Sigmoid colon (tissue), 7 donors: ENCODE measurements around the gene SMC1B. TPM values are rescaled to one million over a fixed set of nuclear protein-coding genes. Genes with fewer than 3 reads are reported as not detected.

ENCODE experiments used
- DNase-seq: peaks from one replicate; pipeline ENCODE4 v3.0.0-alpha.2; 2019
- H3K27ac ChIP-seq, 4 donors: fragments of 200-600 bp; sonication (generic); one replicate each; pipeline ENCODE4 v1.5.1; 2016 to 2019; ENCODE audit warnings: mild to moderate bottlenecking in 1 of 4
- H3K27me3 ChIP-seq, 3 donors: fragments of 200-600 bp; sonication (generic); one replicate each; pipeline ENCODE4 v1.5.1; 2019; ENCODE audit warnings: mild to moderate bottlenecking in 1 of 3
- H3K36me3 ChIP-seq, 4 donors: fragments of 200-600 bp; sonication (generic); one replicate each; pipeline ENCODE4 v1.5.1; 2016 to 2019
- H3K4me1 ChIP-seq, 4 donors: fragments of 200-600 bp; sonication (generic); one replicate each; pipeline ENCODE4 v1.5.1; 2017 to 2019
- H3K4me3 ChIP-seq, 4 donors: fragments of 200-600 bp; sonication (generic); one replicate each; pipeline ENCODE4 v1.5.1; 2017 to 2019; ENCODE audit warnings: mild to moderate bottlenecking in 2 of 4, moderate library complexity in 1 of 4
- H3K9me3 ChIP-seq, 4 donors: fragments of 200-600 bp in 3 of 4; sonication (generic) in 3 of 4; one replicate each; pipeline versions ENCODE4 v1.5.1 to v1.6.1; 2013 to 2019
- EP300 ChIP-seq, 4 donors: sonication (generic); formaldehyde crosslinking; IDR thresholded peaks; one replicate each; pipeline ENCODE4 v1.6.1; 2017; ENCODE audit warnings: antibody characterized with exemption in 4 of 4
- POLR2A ChIP-seq, 2 donors: fragments of 450-650 bp; IDR thresholded peaks; one replicate each; pipeline ENCODE4 v1.6.1; 2016; ENCODE audit warnings: antibody characterized with exemption in 2 of 2, mild to moderate bottlenecking in 2 of 2, moderate library complexity in 2 of 2
- POLR2AphosphoS5 ChIP-seq, 4 donors: sonication (generic); formaldehyde crosslinking; IDR thresholded peaks; one replicate each; pipeline ENCODE4 v1.6.1; 2017; ENCODE audit warnings: antibody characterized with exemption in 4 of 4
- WGBS, 2 donors: extraction: QIAGEN DNeasy Blood & Tissue Kit; methylation state at CpG; one replicate each; pipeline ENCODE4 v1.1.7; 2013; 5-methylcytosine and 5-hydroxymethylcytosine counted together
- intact Hi-C: fragments of 100-400 bp; cut with DNase I; formaldehyde crosslinking; loops from one replicate; pipeline ENCODE4 v1.15.1; 2023
- polyA plus RNA-seq, 3 donors: library from polyadenylated mRNA; stranded (reverse); fragments of 200-250 nt; gene quantifications; one replicate each; pipeline ENCODE4 v1.2.3, GENCODE V29; 2013
- total RNA-seq, 4 donors: library from RNA; depleted of rRNA; stranded (reverse); fragments of >200 nt; gene quantifications; one replicate each; pipeline ENCODE4 v1.1.0, GENCODE V29; 2016
- TF ChIP-seq, protein P1 (sequence below), 4 experiments: fragments of 450-650 bp in 3 of 4; fragments of 200-600 bp in 1 of 4; IDR thresholded peaks; one replicate each; pipeline ENCODE4 v1.5.1; 2016 to 2019; ENCODE audit warnings: antibody characterized with exemption in 4 of 4, mild to moderate bottlenecking in 3 of 4, moderate library complexity in 2 of 4
- donor health status: healthy with polysubstance abuse.
- donor health status: Bipolar disorder and iron deficiency.
- donor health status: healthy.

The SMC1B gene
- total and polyA plus RNA-seq, 7 donors: 0.07 TPM; not detected in 6

DNA sequence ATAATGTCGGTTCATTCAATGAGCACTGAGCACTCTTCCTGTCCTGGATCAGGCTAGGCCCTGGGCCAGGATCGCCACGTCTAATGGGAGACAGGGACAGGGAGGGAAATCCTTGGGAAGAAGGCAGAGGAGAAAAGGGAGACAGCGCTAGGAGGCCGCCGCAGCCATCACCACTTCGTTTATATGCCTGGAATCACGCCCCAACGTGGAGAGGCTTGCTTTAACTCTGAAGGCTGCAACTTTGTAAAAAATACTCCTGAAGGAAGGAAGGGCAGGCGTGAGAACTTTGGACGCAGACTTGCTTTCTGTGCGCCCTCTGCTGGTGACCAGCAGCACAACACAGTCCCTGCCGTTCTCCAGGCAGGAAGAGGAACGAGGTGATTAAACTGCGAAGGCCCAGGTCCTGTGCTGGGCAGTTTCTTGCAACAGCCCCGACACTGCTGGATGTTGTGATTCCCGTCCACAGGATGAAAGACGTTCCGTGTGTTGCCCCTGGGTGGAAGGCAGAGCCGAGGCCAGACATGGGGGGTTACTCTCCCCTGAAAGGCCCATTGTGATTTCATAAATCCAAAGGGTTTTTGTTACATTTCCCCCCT is 22.2 kb upstream of the SMC1B start:
- Histone ChIP-seq H3K27ac (peak overlapping the region; percentile 62 to 76 (median 66)), H3K36me3 (no peaks in the 10 kb centered on the region), H3K4me1 (peaks cover 0 to 7% (median 5%) of the 10 kb centered on the region in 4 donors), H3K9me3 (no peaks in the 10 kb centered on the region), H3K4me3 (peak overlapping the region in 1 of 4 donors; percentile 22), H3K27me3 (no peaks in the 10 kb centered on the region)
- DNase-seq: peak; percentile 95
- TF ChIP-seq EP300 (IDR thresholded peaks at IDR 0.05) (no peak), POLR2AphosphoS5 (IDR thresholded peaks at IDR 0.05) (peak in 2 of 4 donors; percentile 54 to 63), POLR2A (IDR thresholded peaks at IDR 0.05) (no peak)
- TF ChIP-seq, protein P1, sequence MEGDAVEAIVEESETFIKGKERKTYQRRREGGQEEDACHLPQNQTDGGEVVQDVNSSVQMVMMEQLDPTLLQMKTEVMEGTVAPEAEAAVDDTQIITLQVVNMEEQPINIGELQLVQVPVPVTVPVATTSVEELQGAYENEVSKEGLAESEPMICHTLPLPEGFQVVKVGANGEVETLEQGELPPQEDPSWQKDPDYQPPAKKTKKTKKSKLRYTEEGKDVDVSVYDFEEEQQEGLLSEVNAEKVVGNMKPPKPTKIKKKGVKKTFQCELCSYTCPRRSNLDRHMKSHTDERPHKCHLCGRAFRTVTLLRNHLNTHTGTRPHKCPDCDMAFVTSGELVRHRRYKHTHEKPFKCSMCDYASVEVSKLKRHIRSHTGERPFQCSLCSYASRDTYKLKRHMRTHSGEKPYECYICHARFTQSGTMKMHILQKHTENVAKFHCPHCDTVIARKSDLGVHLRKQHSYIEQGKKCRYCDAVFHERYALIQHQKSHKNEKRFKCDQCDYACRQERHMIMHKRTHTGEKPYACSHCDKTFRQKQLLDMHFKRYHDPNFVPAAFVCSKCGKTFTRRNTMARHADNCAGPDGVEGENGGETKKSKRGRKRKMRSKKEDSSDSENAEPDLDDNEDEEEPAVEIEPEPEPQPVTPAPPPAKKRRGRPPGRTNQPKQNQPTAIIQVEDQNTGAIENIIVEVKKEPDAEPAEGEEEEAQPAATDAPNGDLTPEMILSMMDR (IDR thresholded peaks at IDR 0.05): peak; percentile 92 to 99 (median 97)
- 5 to 10% methylated on average over 20 of the region's 20 CpGs for WGBS, 2 donors
- intact Hi-C loops: loop anchor here (1.0 to 5.0 kb wide), 2 partner anchors 123 to 166 kb away; no protein-coding TSS in a partner anchor

DNA sequence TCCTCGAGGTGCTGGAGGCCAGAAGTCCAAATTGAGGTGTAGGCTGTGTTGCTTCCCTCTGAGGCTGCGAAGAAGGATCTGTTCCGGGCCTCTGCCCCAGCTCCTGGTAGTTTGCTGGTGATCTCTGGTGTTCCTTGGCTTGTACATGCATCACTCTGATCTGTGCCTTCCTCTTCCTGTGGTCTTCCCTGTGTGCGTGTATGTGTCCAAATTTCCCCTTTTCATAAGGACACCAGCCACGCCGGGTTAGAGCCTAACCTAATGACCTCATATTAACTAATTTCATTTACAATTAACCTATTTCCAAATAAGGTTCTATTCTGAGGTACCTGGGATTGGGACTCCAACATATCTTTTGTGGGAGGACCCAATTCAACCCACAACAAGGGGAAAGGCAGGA is 21.6 kb upstream of the SMC1B start:
- TF ChIP-seq EP300 (IDR thresholded peaks at IDR 0.05): no peak
- TF ChIP-seq POLR2A (IDR thresholded peaks at IDR 0.05): no peak
- TF ChIP-seq, protein P1 (IDR thresholded peaks at IDR 0.05): no peak
- no peak for TF ChIP-seq POLR2AphosphoS5 (IDR thresholded peaks at IDR 0.05)
- Histone ChIP-seq H3K4me1 (peaks cover 0 to 7% (median 5%) of the 10 kb centered on the region in 4 donors), H3K36me3 (no peaks in the 10 kb centered on the region), H3K4me3 (no peak overlapping the region), H3K27ac (peak overlapping the region; percentile 62 to 76 (median 66)), H3K27me3 (no peaks in the 10 kb centered on the region), H3K9me3 (no peaks in the 10 kb centered on the region)
- WGBS, 2 donors: 84 to 86% methylated on average over 6 of the region's 6 CpGs
- DNase-seq: no peak
- intact Hi-C loops: loop anchor here (1.0 to 5.0 kb wide), 2 partner anchors 123 to 166 kb away; no protein-coding TSS in a partner anchor

DNA sequence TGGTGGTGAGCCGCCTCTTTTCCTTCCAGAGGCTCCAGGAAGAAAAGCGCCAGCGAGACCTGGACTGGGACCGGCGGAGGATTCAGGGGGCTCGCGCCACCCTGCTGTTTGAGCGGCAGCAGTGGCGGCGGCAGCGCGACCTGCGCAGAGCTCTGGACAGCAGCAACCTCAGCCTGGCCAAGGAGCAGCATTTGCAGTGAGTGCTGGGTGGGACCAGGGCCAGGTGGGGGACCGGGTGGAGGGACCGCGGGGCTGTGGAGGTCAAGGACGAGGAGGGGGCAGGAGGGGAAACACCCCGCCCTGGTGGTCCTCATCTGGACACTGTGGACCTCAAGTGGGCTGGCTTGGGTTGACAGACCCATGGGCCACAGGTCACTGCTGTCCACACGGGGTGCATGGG is 17.5 kb upstream of the SMC1B start:
- TF ChIP-seq POLR2A (IDR thresholded peaks at IDR 0.05) (no peak), POLR2AphosphoS5 (IDR thresholded peaks at IDR 0.05) (no peak), EP300 (IDR thresholded peaks at IDR 0.05) (no peak)
- TF ChIP-seq, protein P1 (IDR thresholded peaks at IDR 0.05): no peak
- Histone ChIP-seq H3K9me3 (no peaks in the 10 kb centered on the region), H3K27ac (no peak overlapping the region), H3K27me3 (peaks cover 0 to 5% (median 0%) of the 10 kb centered on the region in 3 donors), H3K36me3 (no peaks in the 10 kb centered on the region), H3K4me1 (peaks cover 0 to 7% (median 5%) of the 10 kb centered on the region in 4 donors), H3K4me3 (no peak overlapping the region)
- intact Hi-C loops: no loop called here
- WGBS, 2 donors: 90 to 91% methylated on average over 19 of the region's 19 CpGs
- peak; percentile 58 for DNase-seq

DNA sequence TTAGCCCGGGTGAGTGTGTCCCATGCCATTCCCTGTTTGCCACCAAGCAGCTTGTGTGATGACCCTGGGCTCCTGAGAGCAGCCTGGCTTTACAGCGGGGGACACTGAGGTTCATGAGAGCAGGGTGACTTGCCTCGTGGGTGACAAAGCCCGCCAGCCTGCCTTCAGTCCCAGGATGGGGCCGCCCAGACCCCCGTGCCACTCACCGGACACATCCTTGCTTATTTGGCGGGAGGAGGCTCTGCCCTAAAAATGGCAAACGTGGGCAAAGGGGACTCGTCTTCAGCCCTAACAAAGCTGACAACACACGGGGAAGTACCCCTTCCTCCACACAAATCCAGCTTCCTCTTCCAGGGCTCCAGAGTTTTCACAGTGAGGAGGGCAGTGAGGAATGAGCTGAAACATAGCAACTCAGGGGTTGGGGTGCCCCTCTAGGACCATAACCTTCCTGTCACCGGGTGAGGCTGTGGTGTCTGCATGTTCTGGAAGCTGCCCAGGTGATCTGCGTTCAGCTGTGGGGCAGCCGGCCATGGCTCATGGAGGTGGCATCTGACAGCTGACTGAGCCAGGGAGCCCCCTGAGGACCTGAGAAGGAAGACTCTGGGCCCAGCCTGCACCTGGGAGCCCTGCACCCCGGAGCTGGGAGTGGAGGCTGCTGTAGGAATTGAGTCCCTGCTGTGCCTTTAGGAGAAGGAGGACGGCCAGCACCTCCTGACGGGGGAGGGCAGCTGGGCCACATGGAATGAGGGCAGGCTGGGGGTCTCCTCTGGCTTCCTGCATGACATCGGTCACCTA is 16.8 kb upstream of the SMC1B start:
- intact Hi-C loops: no loop called here
- DNase-seq: peak; percentile 43
- Histone ChIP-seq H3K36me3 (no peaks in the 10 kb centered on the region), H3K4me3 (no peak overlapping the region), H3K27ac (no peak overlapping the region), H3K9me3 (no peaks in the 10 kb centered on the region), H3K4me1 (peaks cover 0 to 3% (median 1%) of the 10 kb centered on the region in 4 donors), H3K27me3 (peaks cover 0 to 5% (median 0%) of the 10 kb centered on the region in 3 donors)
- WGBS, 2 donors: 87 to 88% methylated on average over 18 of the region's 18 CpGs
- TF ChIP-seq POLR2A (IDR thresholded peaks at IDR 0.05) (no peak), EP300 (IDR thresholded peaks at IDR 0.05) (no peak), POLR2AphosphoS5 (IDR thresholded peaks at IDR 0.05) (no peak)
- TF ChIP-seq, protein P1 (IDR thresholded peaks at IDR 0.05): no peak
